ENCODE data around the gene BOD1L2.

The BOD1L2 gene

DNA sequence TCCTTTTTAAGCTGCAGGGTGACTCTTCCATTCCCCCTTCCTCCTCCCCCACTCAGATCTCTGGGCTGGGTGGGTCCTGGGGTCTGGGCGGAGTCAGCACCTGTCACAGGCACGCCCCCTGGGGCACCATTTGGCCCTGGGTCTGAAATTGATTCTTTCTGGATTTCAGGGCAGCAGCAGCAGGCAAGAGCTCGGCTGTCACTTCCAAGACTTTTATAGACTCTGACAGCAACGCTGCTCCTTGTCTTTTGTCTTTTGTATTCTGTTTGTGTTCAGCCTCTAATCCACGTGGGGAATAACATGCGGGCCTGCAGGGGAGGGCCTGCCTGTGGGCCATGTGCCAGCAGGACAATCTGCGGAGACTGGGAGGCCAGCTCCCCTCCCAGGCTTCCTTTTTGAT is 3.9 kb downstream of the BOD1L2 start:
- DNase-seq: no peak

DNA sequence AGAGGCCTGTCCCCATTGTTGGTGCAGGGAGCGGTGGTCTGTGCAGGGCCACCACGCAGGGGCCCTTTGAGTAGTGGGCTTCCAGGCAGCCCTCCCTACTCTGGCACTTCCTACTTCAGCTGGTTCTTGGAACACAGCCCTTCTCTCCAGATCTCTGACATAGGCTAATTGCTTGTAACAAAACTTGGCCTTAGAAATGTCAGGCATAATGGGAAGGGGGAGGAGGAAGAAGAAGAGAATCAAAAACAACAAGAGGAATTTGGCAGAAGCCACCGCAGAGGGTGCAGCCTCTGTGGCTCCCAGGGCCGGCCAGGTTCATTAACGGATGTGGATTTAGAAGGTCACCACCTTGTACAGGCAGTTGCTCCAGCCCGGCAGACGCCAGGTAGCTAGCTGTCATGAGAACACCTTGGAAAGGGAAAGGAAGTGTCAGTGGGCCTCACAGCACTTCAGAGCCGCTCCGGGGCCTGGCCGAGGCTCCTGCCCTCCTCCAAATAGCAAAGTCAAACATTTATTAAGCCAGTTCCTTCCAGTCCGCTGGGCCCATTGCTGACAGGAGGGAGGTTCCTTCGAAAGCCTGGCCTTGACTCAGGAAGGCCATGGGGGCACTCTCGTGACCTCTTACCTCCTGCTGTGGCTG is 7.4 kb downstream of the BOD1L2 start:
- no peak for DNase-seq

DNA sequence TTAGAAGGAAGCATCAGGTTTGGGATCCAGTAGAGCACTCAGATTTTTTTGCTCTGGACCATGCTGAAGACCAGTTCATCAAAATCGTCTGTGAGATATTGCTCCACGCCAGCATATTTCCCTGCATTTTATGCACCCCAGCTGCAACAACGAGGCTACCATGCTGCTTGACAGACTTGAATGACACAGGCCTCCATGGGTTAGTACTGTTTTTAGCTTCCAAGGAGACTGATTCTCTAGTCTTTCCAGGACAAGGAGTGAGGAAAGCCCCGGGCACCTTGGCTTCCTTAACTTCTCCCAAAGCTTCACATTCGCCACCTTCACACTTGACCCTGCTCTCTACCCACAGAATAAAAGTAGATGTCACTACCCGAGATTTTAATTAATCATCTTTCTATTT is 17.5 kb downstream of the BOD1L2 start:
- no peak for DNase-seq

- DNase-seq: no peak
Observed at GRCh38 chr18:57167617-57168308, 20.9 kb downstream of the BOD1L2 start.

- DNase-seq: no peak
Observed at GRCh38 chr18:57171026-57171425, 24.1 kb downstream of the BOD1L2 start.

DNA sequence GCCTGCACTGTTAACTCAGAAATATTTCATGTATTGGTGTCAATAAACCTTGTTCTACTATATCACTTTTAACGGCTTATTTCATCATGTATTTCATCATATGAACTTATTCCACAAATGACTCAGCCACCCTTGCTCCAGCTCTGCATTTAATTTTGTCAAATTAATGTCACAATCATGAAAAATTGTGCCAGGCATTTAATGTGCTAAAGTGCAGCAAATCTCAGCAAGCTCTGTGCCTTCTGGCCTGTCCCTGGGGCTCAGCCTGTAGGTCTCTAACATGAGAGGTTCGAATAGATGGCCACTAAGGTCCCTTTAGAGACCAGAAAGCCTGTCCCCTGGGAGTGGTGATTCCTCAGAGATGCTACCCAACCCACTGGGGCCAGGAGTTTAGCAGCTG is 28.6 kb downstream of the BOD1L2 start:
- no peak for DNase-seq

GRCh38 chr18:57185434-57185833 is 38.5 kb downstream of the BOD1L2 start:
- no peak for DNase-seq

- DNase-seq: no peak
Observed at GRCh38 chr18:57188851-57189557, 42.1 kb downstream of the BOD1L2 start.

DNA sequence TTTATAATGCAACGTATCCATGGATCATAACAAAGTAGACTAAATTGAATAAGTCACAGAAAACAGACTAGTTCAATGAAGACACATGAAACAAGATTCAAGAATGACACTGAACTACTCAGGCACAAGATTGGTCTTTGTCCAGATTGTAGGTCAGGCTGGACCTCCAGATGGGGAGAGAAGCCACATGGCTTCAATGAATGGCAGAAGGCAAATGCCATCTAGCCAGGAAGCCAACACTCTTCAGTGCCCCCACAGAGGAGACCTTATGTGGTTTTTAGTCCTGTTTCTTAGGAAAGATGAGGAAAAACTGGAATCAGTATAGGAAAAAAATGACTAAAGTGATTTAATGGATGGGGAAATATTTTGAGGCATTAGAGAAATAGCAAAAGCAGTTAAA is 43.1 kb downstream of the BOD1L2 start:
- DNase-seq: no peak

GRCh38 chr18:57194070-57194469 is 47.2 kb downstream of the BOD1L2 start:
- no peak for DNase-seq

GRCh38 chr18:57194622-57195021 is 47.7 kb downstream of the BOD1L2 start:
- DNase-seq: no peak

DNA sequence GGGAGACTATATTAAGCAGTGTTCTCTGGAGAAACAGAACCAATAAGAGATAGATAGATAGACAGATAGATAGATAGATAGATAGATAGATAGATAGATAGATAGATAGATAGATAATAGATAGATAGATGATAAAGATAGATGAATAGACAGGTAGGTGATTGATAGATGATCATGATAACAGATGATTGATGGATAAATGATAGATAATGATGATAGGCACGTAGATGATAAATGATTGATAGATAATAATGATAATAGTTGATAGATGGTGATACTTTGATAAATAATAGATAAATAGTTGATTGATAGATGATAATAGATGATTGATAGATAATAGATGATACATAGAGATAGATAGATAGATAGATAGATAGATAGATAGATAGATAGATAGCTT is 48.5 kb downstream of the BOD1L2 start:
- DNase-seq: no peak

DNA sequence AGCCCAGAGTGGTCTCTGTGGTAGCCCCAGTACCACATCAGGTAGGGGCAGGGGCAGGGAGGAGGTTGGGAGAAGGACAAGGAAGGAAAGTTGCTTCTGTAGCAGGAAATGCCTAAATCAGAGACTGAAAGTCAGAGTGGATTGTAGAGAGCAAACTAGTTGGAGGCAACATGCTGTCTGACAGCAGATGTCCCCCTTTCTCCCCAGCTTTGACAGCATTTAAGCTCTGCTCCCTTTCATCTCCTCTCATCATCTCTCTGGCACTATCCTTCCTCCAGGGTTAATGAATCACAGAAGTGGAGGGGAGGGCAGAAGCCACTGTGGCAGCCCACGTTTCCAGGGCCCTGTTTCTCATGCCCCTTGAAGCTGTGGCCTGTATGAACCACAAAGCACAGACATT is 50.4 kb downstream of the BOD1L2 start:
- DNase-seq: no peak

DNA sequence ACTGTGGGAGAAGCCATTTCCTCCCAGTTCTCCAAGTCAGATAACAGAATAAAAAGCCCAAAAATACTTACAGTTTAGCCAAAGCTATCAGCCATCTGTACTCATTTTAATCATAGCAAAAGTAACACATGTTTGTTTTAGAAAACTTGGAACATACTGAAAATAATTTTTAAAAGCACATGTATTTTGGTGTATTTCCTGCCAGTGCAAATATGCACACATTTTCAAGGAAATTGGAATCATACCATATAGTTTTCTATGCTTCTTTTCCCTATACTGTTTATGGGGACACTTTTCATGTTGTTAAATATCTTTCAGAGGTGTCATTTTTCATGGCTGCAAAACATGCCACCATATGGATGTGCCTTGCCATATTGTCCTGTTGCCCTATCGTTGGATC is 51.2 kb downstream of the BOD1L2 start:
- no peak for DNase-seq
